T-cell (primary cell): ENCODE results near the gene SOX6. TPM values are rescaled to one million over a fixed set of nuclear protein-coding genes. Genes with fewer than 3 reads are reported as not detected.
"Not testable (repeated sequence)": the region's sequence is repeated elsewhere in the genome, so short reads cannot be mapped to it uniquely, and the experiment has no call there.

Experiments used
- ATAC-seq, 4 experiments: fragments of 200-7000 bp in 3 of 4; fragments of 150-1000 bp in 1 of 4; cut with Tn5 transposase; replicated peaks in 1 of 4; 1 replicate in 3 of 4; 2 replicates in 1 of 4; pipeline ENCODE4 v1.10.0; 2021; ENCODE audit warnings: moderate library complexity in 3 of 4, mild to moderate bottlenecking in 2 of 4, moderate number of reproducible peaks in 1 of 4
- CTCF ChIA-PET, 2 donors: fragments of 300-600 bp; sonication (Branson Sonifier 250); formaldehyde crosslinking; loops; one replicate each; lab custom pipeline; 2022; ENCODE audit warnings: antibody characterized with exemption in 2 of 2; lab: Charles Lee
- POLR2A ChIA-PET, 2 donors: fragments of 300-600 bp; sonication (Branson Sonifier 250); formaldehyde crosslinking; loops; one replicate each; lab custom pipeline; 2022; ENCODE audit warnings: antibody characterized with exemption in 2 of 2; lab: Charles Lee
- DNase-seq, 35 experiments: peaks; one replicate each; pipeline versions ENCODE4 v3.0.0 to v3.0.0-alpha.2; 2013 to 2023
- H3K27ac ChIP-seq: one replicate; pipeline ENCODE4 v1.5.1; 2013; ENCODE audit warnings: low read length
- H3K27me3 ChIP-seq, 2 experiments: replicated peaks in 1 of 2; 1 replicate in 1 of 2; 2 replicates in 1 of 2; pipeline versions ENCODE4 v1.6.1 to v1.7.0; 2013; ENCODE audit warnings: low read length in 1 of 2, mixed read lengths in 1 of 2; ENCODE audit not compliant: control insufficient read depth in 2 of 2, insufficient read depth in 2 of 2; ENCODE audit errors: extremely low read depth in 1 of 2
- H3K36me3 ChIP-seq, 2 donors: 1 replicate in 1 of 2; 2 replicates in 1 of 2; pipeline versions ENCODE4 v1.6.1 to v1.7.0; 2013; ENCODE audit warnings: low read length in 1 of 2; ENCODE audit not compliant: control insufficient read depth in 2 of 2, insufficient read depth in 1 of 2; ENCODE audit errors: extremely low read depth in 1 of 2
- H3K4me1 ChIP-seq, 2 experiments: 1 replicate in 1 of 2; 2 replicates in 1 of 2; pipeline versions ENCODE4 v1.6.1 to v1.7.0; 2013; ENCODE audit warnings: low read length in 2 of 2, mixed read lengths in 1 of 2; ENCODE audit not compliant: insufficient read depth in 2 of 2, control insufficient read depth in 1 of 2; ENCODE audit errors: extremely low read depth in 1 of 2
- H3K4me3 ChIP-seq, 2 donors: 1 replicate in 1 of 2; 2 replicates in 1 of 2; pipeline versions ENCODE4 v1.5.1 to v1.7.0; 2013; ENCODE audit warnings: mild to moderate bottlenecking in 2 of 2, low read length in 1 of 2, moderate library complexity in 1 of 2; ENCODE audit not compliant: control insufficient read depth in 1 of 2; ENCODE audit errors: extremely low read depth in 1 of 2
- H3K9me3 ChIP-seq: 2 replicates; pipeline ENCODE4 v1.7.0; 2013
- H3K27ac Mint-ChIP-seq, 2 donors: one replicate each; pipeline ENCODE4 v1.8.0; 2020 to 2021; ENCODE audit warnings: mild to moderate bottlenecking in 2 of 2, mixed read lengths in 2 of 2
- H3K27me3 Mint-ChIP-seq, 2 donors: one replicate each; pipeline ENCODE4 v1.8.0; 2021 to 2022; ENCODE audit warnings: mixed read lengths in 2 of 2
- H3K36me3 Mint-ChIP-seq: one replicate; pipeline ENCODE4 v1.8.0; 2021; ENCODE audit warnings: mixed read lengths
- H3K4me1 Mint-ChIP-seq, 3 donors: one replicate each; pipeline ENCODE4 v1.8.0; 2020 to 2022; ENCODE audit warnings: mixed read lengths in 3 of 3, mild to moderate bottlenecking in 1 of 3
- H3K4me3 Mint-ChIP-seq, 3 donors: one replicate each; pipeline ENCODE4 v1.8.0; 2020 to 2022; ENCODE audit warnings: mild to moderate bottlenecking in 3 of 3, mixed read lengths in 3 of 3, moderate library complexity in 3 of 3
- H3K9me3 Mint-ChIP-seq, 3 donors: one replicate each; pipeline ENCODE4 v1.8.0; 2020 to 2022; ENCODE audit warnings: mixed read lengths in 3 of 3
- WGBS: methylation state at CpG from one replicate; pipeline ENCODE4 v1.1.5; 2013; ENCODE audit warnings: missing lambda C conversion rate; ENCODE audit not compliant: insufficient coverage; 5-methylcytosine and 5-hydroxymethylcytosine counted together
- total RNA-seq, 35 experiments: library from RNA in 6 of 35; stranded (reverse) in 6 of 35; fragments of 120-200 nt in 1 of 35; gene quantifications; one replicate each; pipeline versions ENCODE4 v1.2.1 to v1.2.4 and lab custom pipeline; 2013 to 2026

Gene SOX6
- total RNA-seq, 5 donors from 2014 or later (not counting 1 experiment from before 2014, with no cell fraction given) = 0.16 TPM; not detected in 4

- H3K9me3 Mint-ChIP-seq = peaks cover 3 to 12% (median 7%) of the 10 kb centered on the region in 3 donors
- H3K27me3 ChIP-seq = no peaks in the 10 kb centered on the region
- H3K9me3 ChIP-seq = no peaks in the 10 kb centered on the region
- no peak overlapping the region for H3K4me3 ChIP-seq
- H3K4me1 ChIP-seq = no peaks in the 10 kb centered on the region
- CTCF ChIA-PET = no interaction called here
- ATAC-seq (no peak), DNase-seq (no peak)
- peaks cover 0 to 3% of the 10 kb centered on the region in 2 donors for H3K27me3 Mint-ChIP-seq
- H3K27ac Mint-ChIP-seq = no peak overlapping the region
- H3K36me3 ChIP-seq = no peaks in the 10 kb centered on the region
- H3K36me3 Mint-ChIP-seq = no peaks in the 10 kb centered on the region
- POLR2A ChIA-PET = no interaction called here
- no peak overlapping the region for H3K27ac ChIP-seq
- WGBS = no CpG with 5 or more reads among the region's 1 CpG
- H3K4me3 Mint-ChIP-seq = no peak overlapping the region
- H3K4me1 Mint-ChIP-seq = no peaks in the 10 kb centered on the region
Observed at GRCh38 chr11:16395601-16396000, 39.3 kb upstream of the SOX6 start.

GRCh38 chr11:16394947-16395346 lies 38.6 kb upstream of the SOX6 start:
- Mint-ChIP-seq H3K36me3 (no peaks in the 10 kb centered on the region), H3K4me3 (no peak overlapping the region), H3K4me1 (no peaks in the 10 kb centered on the region), H3K9me3 (peaks cover 3 to 19% (median 7%) of the 10 kb centered on the region in 3 donors), H3K27ac (no peak overlapping the region), H3K27me3 (peaks cover 0 to 3% of the 10 kb centered on the region in 2 donors)
- ATAC-seq (no peak), DNase-seq (no peak)
- POLR2A ChIA-PET = no interaction called here
- no peaks in the 10 kb centered on the region for H3K9me3 ChIP-seq
- H3K4me1 ChIP-seq = no peaks in the 10 kb centered on the region
- H3K27me3 ChIP-seq = no peaks in the 10 kb centered on the region
- H3K27ac ChIP-seq = no peak overlapping the region
- 100% methylated on average over 1 of the region's 4 CpGs for WGBS
- H3K4me3 ChIP-seq = no peak overlapping the region
- CTCF ChIA-PET = no interaction called here
- H3K36me3 ChIP-seq = no peaks in the 10 kb centered on the region

- ATAC-seq (no peak), DNase-seq (no peak)
- no peaks in the 10 kb centered on the region for H3K27me3 ChIP-seq
- no peak overlapping the region for H3K4me3 ChIP-seq
- Mint-ChIP-seq H3K9me3 (peaks cover 7 to 16% (median 9%) of the 10 kb centered on the region in 3 donors), H3K4me3 (no peak overlapping the region), H3K27ac (no peak overlapping the region), H3K4me1 (no peaks in the 10 kb centered on the region), H3K36me3 (no peaks in the 10 kb centered on the region), H3K27me3 (peaks cover 0 to 3% of the 10 kb centered on the region in 2 donors)
- no peaks in the 10 kb centered on the region for H3K4me1 ChIP-seq
- H3K36me3 ChIP-seq = no peaks in the 10 kb centered on the region
- H3K27ac ChIP-seq = no peak overlapping the region
- CTCF ChIA-PET = no interaction called here
- H3K9me3 ChIP-seq = no peaks in the 10 kb centered on the region
- POLR2A ChIA-PET = no interaction called here
Observed at GRCh38 chr11:16393340-16393739, 37.0 kb upstream of the SOX6 start.

GRCh38 chr11:16392616-16393015 lies 36.3 kb upstream of the SOX6 start:
- no peaks in the 10 kb centered on the region for H3K4me1 Mint-ChIP-seq
- H3K9me3 Mint-ChIP-seq = peaks cover 7 to 16% (median 9%) of the 10 kb centered on the region in 3 donors
- no peaks in the 10 kb centered on the region for H3K36me3 ChIP-seq
- H3K27ac ChIP-seq = no peak overlapping the region
- ATAC-seq (no peak), DNase-seq (no peak)
- no peak overlapping the region for H3K4me3 Mint-ChIP-seq
- no peak overlapping the region for H3K4me3 ChIP-seq
- peaks cover 0 to 3% of the 10 kb centered on the region in 2 donors for H3K27me3 Mint-ChIP-seq
- POLR2A ChIA-PET = no interaction called here
- no peaks in the 10 kb centered on the region for H3K4me1 ChIP-seq
- CTCF ChIA-PET = no interaction called here
- H3K36me3 Mint-ChIP-seq = no peaks in the 10 kb centered on the region
- no peak overlapping the region for H3K27ac Mint-ChIP-seq
- H3K9me3 ChIP-seq = no peaks in the 10 kb centered on the region
- H3K27me3 ChIP-seq = no peaks in the 10 kb centered on the region

GRCh38 chr11:16390826-16391225 lies 34.5 kb upstream of the SOX6 start:
- DNase-seq, CTCF ChIA-PET: not testable (repeated sequence)
- WGBS = no CpG with 5 or more reads among the region's 2 CpGs

GRCh38 chr11:16385099-16385498 lies 28.8 kb upstream of the SOX6 start:
- Histone ChIP-seq H3K9me3 (no peaks in the 10 kb centered on the region), H3K4me1 (no peaks in the 10 kb centered on the region), H3K27ac (no peak overlapping the region), H3K4me3 (no peak overlapping the region), H3K27me3 (no peaks in the 10 kb centered on the region), H3K36me3 (no peaks in the 10 kb centered on the region)
- no peak overlapping the region for H3K4me3 Mint-ChIP-seq
- H3K9me3 Mint-ChIP-seq = peaks cover 2 to 6% (median 2%) of the 10 kb centered on the region in 3 donors
- ChIA-PET POLR2A (no interaction called here), CTCF (no interaction called here)
- no peaks in the 10 kb centered on the region for H3K27me3 Mint-ChIP-seq
- no peaks in the 10 kb centered on the region for H3K36me3 Mint-ChIP-seq
- H3K27ac Mint-ChIP-seq = no peak overlapping the region
- ATAC-seq (no peak), DNase-seq (no peak)
- H3K4me1 Mint-ChIP-seq = no peaks in the 10 kb centered on the region

More at GRCh38 chr11:16390826-16391225, 34.5 kb upstream of the SOX6 start:
- H3K4me1 Mint-ChIP-seq, H3K4me3 Mint-ChIP-seq, H3K9me3 ChIP-seq, H3K27ac ChIP-seq, H3K27me3 Mint-ChIP-seq, H3K36me3 Mint-ChIP-seq, H3K27me3 ChIP-seq, H3K4me3 ChIP-seq, POLR2A ChIA-PET, ATAC-seq, H3K4me1 ChIP-seq, H3K27ac Mint-ChIP-seq, H3K36me3 ChIP-seq: not testable (repeated sequence)
- peaks cover 5 to 16% (median 9%) of the 10 kb centered on the region in 3 donors for H3K9me3 Mint-ChIP-seq
